ENCODE measurements around the gene RNF43. TPM values are rescaled to one million over a fixed set of nuclear protein-coding genes. Genes with fewer than 3 reads are reported as not detected.

Gene RNF43
- total and polyA plus RNA-seq, 2 of the 13 experiments (the other 11 are each of a cell fraction or from before 2014, with no cell fraction given): 31.0 to 53.4 TPM

GRCh38 chr17:58447039-58447975 is 30.0 kb upstream of the RNF43 start (continued):
- TF ChIP-seq, protein P1, sequence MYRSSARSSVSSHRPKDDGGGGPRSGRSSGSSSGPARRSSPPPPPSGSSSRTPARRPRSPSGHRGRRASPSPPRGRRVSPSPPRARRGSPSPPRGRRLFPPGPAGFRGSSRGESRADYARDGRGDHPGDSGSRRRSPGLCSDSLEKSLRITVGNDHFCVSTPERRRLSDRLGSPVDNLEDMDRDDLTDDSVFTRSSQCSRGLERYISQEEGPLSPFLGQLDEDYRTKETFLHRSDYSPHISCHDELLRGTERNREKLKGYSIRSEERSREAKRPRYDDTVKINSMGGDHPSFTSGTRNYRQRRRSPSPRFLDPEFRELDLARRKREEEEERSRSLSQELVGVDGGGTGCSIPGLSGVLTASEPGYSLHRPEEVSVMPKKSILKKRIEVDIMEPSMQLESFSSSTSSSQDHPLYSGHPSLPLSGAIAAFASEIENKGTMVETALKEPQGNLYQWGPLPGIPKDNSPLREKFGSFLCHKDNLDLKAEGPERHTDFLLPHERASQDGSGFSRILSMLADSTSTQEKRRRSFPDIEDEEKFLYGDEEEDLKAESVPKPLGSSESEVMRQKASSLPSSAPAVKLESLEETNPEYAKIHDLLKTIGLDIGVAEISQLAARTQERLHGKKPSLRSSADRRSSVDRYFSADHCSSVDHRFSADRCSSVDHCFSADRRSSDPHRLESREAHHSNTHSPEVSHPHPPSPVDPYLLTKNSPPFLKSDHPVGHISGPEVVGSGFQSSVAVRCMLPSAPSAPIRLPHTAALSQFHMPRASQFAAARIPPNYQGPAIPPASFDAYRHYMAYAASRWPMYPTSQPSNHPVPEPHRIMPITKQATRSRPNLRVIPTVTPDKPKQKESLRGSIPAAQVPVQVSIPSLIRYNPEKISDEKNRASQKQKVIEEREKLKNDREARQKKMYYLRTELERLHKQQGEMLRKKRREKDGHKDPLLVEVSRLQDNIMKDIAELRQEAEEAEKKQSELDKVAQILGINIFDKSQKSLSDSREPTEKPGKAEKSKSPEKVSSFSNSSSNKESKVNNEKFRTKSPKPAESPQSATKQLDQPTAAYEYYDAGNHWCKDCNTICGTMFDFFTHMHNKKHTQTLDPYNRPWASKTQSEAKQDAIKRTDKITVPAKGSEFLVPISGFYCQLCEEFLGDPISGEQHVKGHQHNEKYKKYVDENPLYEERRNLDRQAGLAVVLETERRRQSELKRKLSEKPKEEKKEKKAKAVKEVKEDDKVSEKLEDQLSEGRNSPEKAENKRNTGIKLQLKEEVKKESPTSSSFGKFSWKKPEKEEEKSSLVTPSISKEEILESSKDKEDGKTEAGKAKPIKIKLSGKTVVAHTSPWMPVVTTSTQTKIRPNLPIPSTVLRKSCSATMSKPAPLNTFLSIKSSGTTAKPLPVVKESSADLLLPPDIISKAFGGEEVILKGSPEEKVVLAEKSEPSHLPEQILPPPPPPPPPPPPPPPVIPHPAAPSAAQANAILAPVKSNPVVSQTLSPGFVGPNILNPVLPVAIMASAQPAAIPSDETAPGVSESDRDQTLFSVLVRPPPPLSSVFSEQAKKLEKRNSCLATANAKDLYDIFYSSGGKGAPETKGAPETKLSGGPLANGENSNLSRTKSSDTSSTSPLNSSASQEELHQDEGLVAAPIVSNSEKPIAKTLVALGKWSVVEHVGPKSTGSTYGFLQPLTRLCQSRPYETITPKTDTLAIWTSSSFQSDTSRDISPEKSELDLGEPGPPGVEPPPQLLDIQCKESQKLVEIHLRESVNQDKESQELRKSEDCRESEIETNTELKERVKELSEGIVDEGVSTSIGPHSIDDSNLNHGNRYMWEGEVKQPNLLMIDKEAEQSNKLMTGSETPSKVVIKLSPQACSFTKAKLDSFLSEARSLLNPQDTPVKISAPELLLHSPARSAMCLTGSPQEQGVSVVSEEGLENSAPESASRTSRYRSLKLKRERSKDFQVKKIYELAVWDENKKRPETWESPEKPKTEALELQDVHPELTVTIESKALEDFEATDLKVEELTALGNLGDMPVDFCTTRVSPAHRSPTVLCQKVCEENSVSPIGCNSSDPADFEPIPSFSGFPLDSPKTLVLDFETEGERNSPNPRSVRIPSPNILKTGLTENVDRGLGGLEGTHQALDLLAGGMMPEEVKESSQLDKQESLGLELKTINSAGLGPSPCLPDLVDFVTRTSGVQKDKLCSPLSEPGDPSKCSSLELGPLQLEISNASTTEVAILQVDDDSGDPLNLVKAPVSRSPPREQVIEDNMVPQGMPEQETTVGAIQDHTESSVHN (CRISPR knock-in tag; IDR thresholded peaks at IDR 0.05): no peak
- TF ChIP-seq, protein P2, sequence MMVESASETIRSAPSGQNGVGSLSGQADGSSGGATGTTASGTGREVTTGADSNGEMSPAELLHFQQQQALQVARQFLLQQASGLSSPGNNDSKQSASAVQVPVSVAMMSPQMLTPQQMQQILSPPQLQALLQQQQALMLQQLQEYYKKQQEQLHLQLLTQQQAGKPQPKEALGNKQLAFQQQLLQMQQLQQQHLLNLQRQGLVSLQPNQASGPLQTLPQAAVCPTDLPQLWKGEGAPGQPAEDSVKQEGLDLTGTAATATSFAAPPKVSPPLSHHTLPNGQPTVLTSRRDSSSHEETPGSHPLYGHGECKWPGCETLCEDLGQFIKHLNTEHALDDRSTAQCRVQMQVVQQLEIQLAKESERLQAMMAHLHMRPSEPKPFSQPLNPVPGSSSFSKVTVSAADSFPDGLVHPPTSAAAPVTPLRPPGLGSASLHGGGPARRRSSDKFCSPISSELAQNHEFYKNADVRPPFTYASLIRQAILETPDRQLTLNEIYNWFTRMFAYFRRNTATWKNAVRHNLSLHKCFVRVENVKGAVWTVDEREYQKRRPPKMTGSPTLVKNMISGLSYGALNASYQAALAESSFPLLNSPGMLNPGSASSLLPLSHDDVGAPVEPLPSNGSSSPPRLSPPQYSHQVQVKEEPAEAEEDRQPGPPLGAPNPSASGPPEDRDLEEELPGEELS (CRISPR knock-in tag; IDR thresholded peaks at IDR 0.05): no peak
- TF ChIP-seq ZNF614 (CRISPR knock-in tag; IDR thresholded peaks at IDR 0.05; ENCODE audit: borderline replicate concordance): no peak
- TF ChIP-seq ZSCAN9 (CRISPR knock-in tag; IDR thresholded peaks at IDR 0.05; ENCODE audit: borderline replicate concordance): no peak
- TF ChIP-seq ZNF205 (CRISPR knock-in tag; IDR thresholded peaks at IDR 0.05): peak; percentile 66; the same call in 1 of the 2 replicates
- no peak for TF ChIP-seq HDAC1 (CRISPR knock-in tag; IDR thresholded peaks at IDR 0.05)
- TF ChIP-seq ZBTB14 (CRISPR knock-in tag; IDR thresholded peaks at IDR 0.05): no peak
- no peak for TF ChIP-seq NFE2L2 (IDR thresholded peaks at IDR 0.05; ENCODE audit: low read length)
- TF ChIP-seq, protein P3, sequence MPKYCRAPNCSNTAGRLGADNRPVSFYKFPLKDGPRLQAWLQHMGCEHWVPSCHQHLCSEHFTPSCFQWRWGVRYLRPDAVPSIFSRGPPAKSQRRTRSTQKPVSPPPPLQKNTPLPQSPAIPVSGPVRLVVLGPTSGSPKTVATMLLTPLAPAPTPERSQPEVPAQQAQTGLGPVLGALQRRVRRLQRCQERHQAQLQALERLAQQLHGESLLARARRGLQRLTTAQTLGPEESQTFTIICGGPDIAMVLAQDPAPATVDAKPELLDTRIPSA (CRISPR knock-in tag; IDR thresholded peaks at IDR 0.05; ENCODE audit: borderline replicate concordance): no peak
- TF ChIP-seq NR2F2 (IDR thresholded peaks at IDR 0.05; ENCODE audit: borderline replicate concordance, low read depth): no peak
- no peak for TF ChIP-seq ZNF33A (CRISPR knock-in tag; IDR thresholded peaks at IDR 0.05; ENCODE audit: borderline replicate concordance)
- no peak for TF ChIP-seq TAF1 (CRISPR knock-in tag; IDR thresholded peaks at IDR 0.05)
- TF ChIP-seq, protein P4, sequence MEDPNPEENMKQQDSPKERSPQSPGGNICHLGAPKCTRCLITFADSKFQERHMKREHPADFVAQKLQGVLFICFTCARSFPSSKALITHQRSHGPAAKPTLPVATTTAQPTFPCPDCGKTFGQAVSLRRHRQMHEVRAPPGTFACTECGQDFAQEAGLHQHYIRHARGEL (CRISPR knock-in tag; IDR thresholded peaks at IDR 0.05): no peak
